Stimulated activated CD8-positive, alpha-beta memory T cell treated with anti-CD3 and anti-CD28 coated beads, Interleukin-4, amount 100 ng/mL, for 48 hours (primary cell): Measurements from ENCODE around the gene RPP14.
A peak's percentile ranks its signal among the peaks of the same experiment; 100 is the strongest.
"Not testable (repeated sequence)": the region's sequence is repeated elsewhere in the genome, so short reads cannot be mapped to it uniquely, and the experiment has no call there.

Experiments used
- DNase-seq: peaks from one replicate; pipeline ENCODE4 v3.0.0-alpha.2; 2020

Gene RPP14

GRCh38 chr3:58333206-58334012 lies 27.4 kb downstream of the RPP14 start:
- peak; percentile 66 for DNase-seq

- DNase-seq = no peak
Observed at GRCh38 chr3:58334013-58334321, 27.9 kb downstream of the RPP14 start.

GRCh38 chr3:58334506-58334884 lies 28.4 kb downstream of the RPP14 start:
- DNase-seq = no peak

- no peak for DNase-seq
Observed at GRCh38 chr3:58335652-58335947, 29.6 kb downstream of the RPP14 start.

GRCh38 chr3:58336135-58336882 lies 30.3 kb downstream of the RPP14 start:
- no peak for DNase-seq

GRCh38 chr3:58337190-58337589 lies 31.1 kb downstream of the RPP14 start:
- no peak for DNase-seq

- not testable (repeated sequence) for DNase-seq
Observed at GRCh38 chr3:58339146-58339545, 33.1 kb downstream of the RPP14 start.

GRCh38 chr3:58340594-58341244 lies 34.7 kb downstream of the RPP14 start:
- no peak for DNase-seq

- DNase-seq = no peak
Observed at GRCh38 chr3:58341376-58341775, 35.3 kb downstream of the RPP14 start.

- DNase-seq = no peak
Observed at GRCh38 chr3:58342676-58343075, 36.6 kb downstream of the RPP14 start.

GRCh38 chr3:58345457-58345856 lies 39.4 kb downstream of the RPP14 start:
- DNase-seq = no peak

- DNase-seq = no peak
Observed at GRCh38 chr3:58346368-58346767, 40.3 kb downstream of the RPP14 start.

GRCh38 chr3:58347984-58348383 lies 41.9 kb downstream of the RPP14 start:
- no peak for DNase-seq

GRCh38 chr3:58349792-58350626 lies 44.0 kb downstream of the RPP14 start:
- DNase-seq = no peak

- DNase-seq = no peak
Observed at GRCh38 chr3:58350627-58351013, 44.6 kb downstream of the RPP14 start.

GRCh38 chr3:58351920-58352319 lies 45.9 kb downstream of the RPP14 start:
- no peak for DNase-seq

- DNase-seq = no peak
Observed at GRCh38 chr3:58352626-58353025, 46.6 kb downstream of the RPP14 start.

GRCh38 chr3:58353722-58354553 lies 47.9 kb downstream of the RPP14 start:
- DNase-seq = no peak

GRCh38 chr3:58355179-58355578 lies 49.1 kb downstream of the RPP14 start:
- no peak for DNase-seq

GRCh38 chr3:58356054-58356453 lies 50.0 kb downstream of the RPP14 start:
- no peak for DNase-seq

- DNase-seq = no peak
Observed at GRCh38 chr3:58357402-58357801, 51.4 kb downstream of the RPP14 start.

GRCh38 chr3:58358092-58358491 lies 52.0 kb downstream of the RPP14 start:
- DNase-seq = peak; percentile 35
